GM21526 (cell line): ENCODE results near the gene ZNF892.
A peak's percentile ranks its signal among the peaks of the same experiment; 100 is the strongest.
"Not testable (repeated sequence)": the region's sequence is repeated elsewhere in the genome, so short reads cannot be mapped to it uniquely, and the experiment has no call there.

Experiments used
- ATAC-seq: cut with Tn5 transposase; IDR thresholded peaks from one replicate; pipeline ENCODE4 v1.9.1; 2021; ENCODE audit warnings: moderate library complexity; ENCODE audit not compliant: unreplicated experiment, low FRiP score

Gene ZNF892

DNA sequence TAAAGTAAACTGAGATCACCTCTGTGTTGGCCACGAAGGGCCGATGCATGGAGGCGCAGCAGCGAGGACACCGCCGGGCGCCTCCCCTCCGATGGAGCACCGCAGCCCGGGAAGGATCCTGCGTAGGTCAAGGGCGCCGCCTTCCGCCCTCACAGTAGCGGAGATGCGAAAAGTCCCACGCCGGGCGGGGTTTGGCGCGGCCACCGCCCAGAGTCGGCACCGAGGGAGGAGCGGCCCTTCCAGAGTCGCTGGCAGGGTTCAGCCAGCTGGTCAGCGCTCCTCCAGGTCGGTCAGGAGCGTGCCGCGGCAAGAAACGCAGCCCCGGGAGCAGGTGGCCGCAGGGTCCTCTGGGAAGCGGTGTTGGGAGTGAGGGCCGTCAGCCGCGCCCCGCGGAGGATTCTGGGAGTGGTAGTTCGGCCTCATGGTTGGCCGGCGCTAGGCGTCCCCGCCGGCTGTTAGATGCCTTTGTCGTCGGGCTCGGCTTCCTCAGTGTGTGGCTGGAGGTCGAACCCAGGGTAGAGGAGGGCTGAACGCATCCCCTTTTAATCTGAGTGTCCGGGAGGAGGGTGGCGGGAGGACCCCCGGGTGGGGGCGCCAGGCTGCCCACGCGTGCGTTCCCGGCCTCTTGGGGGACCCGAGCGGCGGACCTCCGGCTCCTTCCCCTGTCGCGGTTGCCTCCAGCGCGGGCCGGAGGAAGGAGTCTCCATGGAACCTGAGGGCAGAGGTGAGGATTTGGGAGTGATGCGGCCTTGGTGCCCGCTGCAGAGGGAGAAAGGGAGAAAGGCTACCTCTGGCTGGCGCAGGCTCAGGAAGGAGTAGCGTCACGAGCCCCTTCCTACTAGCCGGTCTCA is at the start of gene ZNF892:
TSS of gene ZNF892 (plus strand) at position 411 of the 851 bp plus-strand sequence. CDS start at position 706, 295 bp downstream.
- ATAC-seq = peak; percentile 95

DNA sequence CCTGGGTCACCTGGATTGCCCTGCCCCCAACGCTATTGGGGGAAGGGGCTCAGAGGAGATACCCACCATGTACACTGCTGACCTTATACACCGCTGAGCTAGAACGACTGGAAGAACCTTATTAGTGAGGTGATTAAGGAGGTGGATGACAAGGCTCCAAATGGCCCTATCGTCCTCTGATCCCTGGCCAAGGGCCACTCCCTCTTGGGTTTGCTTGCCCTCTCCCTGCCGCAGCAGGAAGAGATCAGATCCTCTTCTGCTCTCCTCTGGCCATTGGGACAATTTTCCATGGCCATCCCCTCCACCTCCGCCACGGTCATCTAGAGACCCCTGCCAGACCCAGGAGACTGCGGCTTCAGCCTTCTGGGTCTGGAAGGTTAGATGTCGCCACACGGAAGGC is 48.9 kb upstream of the ZNF892 start:
- ATAC-seq = no peak

DNA sequence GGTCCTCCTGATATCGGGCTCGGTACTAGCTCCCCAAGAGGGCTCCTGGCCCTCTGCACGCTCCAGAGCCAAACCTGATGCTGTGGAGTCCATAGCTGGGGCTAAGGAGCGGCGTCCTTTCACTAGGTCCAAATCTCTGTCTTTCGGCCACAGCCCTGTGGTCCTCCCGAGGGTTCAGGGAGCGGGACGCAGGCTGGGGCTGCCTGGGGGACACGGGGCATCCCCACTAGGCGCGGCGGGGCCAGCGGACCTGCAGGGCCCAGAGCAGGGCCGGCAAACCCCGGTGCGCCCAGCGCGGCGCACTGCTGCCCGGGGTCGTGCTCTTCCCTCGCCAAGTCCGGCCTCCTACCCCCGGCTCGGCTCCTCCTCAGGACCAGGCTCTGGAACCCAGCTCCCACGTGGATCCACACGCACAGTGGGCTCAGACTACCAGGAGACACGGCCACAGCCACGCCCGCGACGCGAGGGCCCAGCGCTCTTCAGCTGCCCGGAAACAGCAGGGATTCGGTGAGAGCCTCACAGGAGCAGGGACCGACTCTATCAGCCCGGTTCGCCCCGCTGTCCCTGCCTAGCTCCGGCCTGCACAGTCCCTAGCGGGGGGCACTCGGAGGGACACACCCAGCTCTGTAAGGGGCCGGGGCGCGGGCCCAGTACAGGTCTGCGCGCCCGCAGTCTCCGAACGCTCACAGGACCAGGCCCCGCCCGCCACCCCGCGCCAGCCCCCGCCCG is 48.3 kb upstream of the ZNF892 start:
- ATAC-seq = peak; percentile 44

DNA sequence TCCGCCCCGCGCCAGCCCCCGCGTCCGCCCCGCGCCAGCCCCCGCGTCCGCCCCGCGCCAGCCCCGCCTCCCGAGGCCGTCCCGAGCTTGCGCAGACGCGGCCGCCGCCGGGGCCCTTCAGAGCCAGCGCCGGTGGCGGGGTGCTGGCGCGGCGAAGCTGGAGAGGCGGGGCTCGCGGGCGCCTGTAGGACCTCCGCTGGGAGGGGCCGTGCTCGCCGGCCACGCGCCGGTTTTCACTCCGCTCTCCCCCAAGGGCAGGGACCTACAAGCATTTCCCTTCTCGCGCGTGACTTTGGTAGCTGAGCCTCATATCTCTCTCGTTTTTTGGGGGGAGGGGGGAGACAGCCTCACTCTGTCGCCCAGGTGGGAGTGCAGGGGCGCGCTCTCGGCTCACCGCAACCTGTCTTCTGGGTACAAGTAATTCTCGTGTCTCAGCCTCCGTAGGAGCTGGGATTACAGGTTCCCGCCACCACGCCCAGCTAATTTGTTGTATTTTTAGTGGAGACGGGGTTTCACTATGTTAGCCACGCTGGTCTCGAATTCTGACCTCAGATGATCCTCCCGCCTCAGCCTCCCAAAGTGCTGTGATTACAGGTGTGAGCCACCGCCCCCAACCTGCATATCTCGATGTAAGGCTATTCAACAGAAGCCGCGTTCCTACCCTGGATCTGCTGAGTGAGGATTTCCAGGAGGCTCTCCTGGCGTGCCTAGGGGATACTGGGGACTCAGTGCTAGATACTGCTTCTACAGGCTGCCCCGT is 47.5 kb upstream of the ZNF892 start, which contains the start of gene ZNF514:
TSS of gene ZNF514 (minus strand) at position 159 of the 760 bp plus-strand sequence. CDS start 6,595 bp downstream, outside the sequence.
- peak; percentile 86 for ATAC-seq

DNA sequence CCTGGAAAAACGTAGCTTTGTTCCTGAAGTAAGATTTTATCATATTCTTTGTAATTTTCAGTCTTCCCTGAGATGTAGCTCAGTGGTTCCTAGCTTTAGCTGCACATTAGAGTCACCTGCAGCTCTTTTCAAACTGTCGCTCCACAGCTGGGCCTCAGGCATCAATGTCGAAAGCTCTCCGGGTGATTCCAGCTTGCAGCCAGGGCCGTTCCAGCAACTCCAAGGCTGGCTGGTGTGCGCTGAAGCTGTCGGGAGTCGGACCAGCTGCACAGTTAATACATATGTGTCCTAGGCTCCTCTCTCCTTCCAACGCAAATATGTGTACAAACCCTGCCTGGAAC is 42.3 kb upstream of the ZNF892 start:
- peak; percentile 2 for ATAC-seq

DNA sequence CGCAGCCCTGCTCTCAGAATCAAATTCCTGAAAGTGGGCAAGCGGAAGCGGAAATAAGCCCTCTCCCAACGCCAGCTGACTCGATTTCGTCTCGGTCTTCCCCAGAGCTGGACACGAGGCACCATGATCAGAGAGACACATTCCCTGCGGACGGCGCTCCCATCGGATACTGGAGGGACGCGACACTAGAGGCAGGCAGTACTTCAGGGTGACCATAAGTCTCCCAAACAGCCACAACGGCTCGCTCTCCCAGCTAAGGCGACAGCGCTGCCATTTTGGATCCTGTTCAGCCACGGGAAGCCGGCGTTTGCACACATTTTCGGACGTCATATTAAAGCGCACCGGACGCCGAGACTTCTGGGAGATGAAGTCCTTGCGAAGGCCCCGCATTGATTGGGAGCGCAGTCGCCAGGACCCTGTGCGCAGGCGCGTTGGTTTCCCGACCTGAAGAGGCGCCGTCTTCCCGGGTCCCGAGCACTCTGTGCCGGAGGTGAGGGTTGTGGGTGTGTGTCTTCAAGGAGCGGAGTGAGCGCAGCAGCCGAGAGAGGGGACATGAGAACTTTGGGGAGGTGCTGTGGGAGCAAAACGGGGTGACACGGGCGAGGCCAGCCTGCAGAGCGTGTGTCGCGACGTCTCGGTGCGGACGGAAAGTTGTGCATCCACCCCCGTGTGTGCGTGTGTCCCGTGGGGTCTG is 41.8 kb upstream of the ZNF892 start, which contains the start of gene ZNF2:
TSS of gene ZNF2 (plus strand) at position 439 of the 694 bp plus-strand sequence. CDS start 10,418 bp downstream, outside the sequence.
- ATAC-seq = peak; percentile 92

DNA sequence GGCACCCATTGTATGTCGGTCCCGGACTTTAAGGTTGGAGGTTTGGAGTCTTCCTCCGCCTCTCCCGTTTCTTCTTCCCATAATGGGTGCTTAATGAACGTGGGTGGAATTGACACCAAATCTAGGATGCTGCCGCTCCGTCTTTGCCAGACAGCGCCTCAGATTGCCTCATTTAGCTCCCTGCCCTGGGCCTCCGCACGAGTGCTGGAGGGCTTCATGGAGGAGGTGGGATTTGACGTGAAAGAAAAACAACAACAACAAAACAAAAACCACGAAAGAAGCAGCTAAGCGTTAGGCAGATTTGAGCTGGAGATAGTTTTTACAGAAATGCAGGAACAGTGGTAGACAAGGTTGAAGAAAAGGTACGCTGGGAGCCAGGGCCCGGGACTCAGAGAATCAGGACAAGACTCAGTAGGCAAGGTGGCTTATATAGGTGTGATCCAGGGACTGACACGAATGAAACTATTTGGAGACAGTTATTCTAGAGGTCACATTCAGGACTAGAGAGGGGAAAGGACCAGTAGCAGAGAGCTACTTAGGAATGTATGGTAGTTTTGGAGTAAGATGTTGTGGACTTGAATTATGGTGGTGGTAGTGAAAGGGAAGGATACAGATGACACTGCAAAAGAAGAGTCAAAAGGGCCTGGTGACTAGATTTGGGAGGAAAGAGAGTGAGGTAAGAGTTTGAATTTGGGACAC is 41.1 kb upstream of the ZNF892 start:
- peak; percentile 24 for ATAC-seq

DNA sequence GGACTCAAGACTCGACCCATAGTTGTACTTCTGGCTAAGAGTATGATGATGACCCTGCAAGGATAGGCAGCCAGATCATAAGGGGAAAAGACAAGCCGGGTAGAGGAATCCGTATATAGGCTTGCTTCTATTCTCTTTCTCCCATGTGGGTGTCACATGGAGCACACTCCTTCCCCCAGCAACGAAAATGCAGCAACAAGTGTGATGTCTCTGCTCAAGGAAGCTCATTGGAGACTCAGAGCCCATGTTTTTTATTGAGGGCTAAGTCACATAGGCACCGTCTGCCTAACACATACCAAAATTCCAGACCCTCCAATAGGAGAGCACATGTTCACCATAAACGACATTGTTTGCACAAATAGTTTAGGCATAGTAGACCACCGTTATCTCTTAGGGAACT is 35.4 kb upstream of the ZNF892 start:
- ATAC-seq = no peak

DNA sequence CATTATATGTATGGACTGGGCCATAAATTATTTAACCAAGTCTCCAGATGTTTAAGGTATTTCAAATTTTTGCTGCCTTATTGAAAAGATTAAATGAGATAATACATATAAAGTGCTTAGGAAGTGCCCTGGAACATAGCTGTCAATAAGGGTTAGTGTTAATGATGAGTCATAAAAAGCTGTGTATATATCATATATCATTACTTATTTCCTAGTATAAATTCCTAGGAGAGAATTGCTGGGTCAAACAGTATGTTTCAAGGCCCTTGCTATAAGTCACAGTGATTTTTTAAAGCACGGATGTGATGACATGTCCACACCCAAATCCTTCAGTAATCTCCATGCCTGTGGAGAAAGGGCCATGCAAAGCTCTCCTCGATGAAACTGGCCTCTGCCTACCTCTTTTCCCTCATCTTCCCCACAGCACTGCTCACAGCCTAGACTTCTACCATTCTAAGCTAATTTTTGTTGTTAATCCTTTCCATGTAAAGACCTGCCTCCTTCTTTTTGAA is 33.2 kb upstream of the ZNF892 start:
- no peak for ATAC-seq

DNA sequence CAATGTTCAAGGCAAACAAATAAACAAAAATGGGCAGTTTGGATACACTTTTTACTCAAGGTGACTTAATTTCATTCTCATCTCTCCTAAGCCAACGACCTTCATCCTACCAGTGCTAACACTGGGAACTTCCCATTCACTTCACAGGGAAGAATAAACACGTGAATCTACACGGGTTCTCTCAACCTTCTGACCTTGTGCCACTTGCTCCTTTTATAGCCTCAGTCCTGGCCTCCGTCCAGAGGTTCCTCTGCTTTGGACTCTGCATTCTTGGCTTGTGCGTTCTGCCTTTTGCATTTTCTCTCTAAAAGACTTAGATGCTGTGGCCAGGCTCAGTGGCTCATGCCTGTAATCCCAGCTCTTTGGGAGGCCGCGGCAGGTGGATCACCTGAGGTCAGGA is 27.9 kb upstream of the ZNF892 start:
- ATAC-seq = no peak

DNA sequence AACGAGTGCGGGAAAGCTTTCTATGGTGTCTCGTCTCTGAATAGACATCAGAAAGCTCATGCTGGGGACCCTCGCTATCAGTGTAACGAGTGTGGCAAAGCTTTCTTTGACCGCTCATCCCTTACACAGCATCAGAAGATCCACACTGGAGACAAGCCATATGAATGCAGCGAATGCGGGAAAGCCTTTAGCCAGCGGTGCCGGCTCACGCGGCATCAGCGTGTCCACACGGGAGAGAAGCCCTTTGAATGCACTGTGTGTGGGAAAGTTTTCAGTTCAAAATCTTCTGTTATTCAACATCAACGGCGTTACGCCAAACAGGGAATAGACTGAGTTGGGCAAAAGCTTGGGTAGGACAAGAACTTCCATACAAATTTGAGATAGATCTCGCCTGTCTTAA is 25.5 kb upstream of the ZNF892 start:
- no peak for ATAC-seq

DNA sequence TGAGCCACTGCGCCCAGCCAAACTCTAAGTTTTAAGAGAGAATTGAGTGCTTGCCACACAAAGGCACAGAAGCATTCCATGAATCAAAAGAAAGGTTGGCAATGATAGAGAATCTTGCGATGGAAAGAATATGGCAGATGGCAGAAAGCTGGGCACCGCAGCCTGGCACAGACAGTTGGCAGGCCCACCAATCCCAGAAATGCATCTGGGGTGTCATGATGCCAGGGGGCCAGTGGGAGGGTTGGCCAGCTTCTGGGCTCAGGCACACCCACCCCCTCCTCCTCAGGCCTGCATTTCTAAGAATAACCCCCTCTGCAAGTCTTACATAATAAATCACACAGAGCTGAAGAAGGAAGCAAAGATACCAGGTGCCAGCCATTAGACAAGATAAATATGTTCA is 22.1 kb upstream of the ZNF892 start:
- no peak for ATAC-seq

DNA sequence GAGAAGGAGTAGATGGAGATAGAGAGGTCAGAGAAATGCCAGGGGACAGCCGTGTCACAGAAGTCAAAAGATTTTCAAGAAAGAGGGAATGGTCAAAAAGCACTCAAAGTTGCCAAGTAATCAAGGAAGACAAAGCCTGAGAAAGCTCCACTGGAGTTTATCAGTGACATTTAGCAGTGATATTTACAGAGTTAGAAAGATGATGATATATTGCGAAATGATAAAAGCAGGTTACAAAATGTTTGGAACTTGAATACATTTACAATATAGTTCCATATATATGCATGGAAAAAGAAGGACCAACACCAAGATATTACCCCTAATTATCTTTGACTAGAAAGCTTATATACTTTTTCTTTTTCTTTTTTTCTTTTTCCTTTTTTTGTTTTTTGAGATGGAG is 21.3 kb upstream of the ZNF892 start:
- no peak for ATAC-seq

DNA sequence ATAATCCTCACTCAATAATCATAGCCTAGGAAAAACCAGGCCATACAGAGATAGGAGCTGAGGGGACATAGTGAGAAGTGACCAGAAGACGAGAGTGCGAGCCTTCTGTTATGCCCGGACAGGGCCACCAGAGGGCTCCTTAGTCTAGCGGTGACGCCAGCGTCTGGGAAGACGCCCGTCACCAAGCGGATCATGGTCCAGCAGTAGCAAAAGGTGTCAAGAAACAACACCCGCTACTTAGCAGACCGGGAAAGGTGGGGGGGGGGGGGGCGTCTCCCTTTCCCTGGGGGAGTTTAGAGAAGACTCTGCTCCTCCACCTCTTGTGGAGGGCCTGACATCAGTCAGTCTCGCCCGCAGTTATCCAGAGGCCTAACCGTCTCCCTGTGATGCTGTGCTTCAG is 14.4 kb upstream of the ZNF892 start:
- not testable (repeated sequence) for ATAC-seq

DNA sequence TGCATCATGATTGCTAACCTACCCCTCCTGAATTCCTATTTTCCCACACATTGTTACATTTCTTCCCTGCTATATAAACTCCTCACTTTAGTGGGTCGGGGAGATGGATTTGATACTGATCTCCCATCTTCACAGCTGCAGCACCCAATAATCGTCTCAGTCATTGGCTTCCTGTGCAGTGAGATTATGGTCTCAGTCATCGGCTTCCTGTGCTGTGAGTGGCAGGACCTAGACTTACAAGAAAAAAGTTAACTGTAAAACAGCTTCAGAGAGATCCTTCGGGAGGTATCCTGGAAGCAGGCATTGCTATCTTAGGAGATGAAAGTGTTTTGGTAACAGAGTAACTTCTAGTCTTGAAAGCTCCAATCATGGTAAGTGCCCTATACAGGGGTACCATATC is 3.4 kb upstream of the ZNF892 start:
- no peak for ATAC-seq

DNA sequence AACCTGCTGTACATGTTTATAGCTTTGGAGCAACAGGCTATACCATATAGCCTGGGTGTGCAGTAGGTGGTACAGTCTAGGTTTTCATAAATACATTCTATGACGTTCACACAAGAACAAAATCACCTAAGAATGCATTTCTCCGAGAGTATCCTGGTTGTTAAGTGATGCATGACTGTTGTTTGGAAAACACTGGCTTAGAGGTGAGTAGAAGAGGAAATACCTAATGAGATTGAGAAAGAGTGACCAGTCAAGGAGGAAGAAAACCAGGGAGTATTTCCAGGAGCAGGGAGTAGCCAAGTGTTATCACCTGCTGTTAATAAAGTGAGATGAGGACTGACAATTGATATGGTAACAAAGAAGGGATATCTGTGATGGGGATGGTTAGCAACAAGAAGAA is 2.9 kb upstream of the ZNF892 start:
- ATAC-seq = no peak

DNA sequence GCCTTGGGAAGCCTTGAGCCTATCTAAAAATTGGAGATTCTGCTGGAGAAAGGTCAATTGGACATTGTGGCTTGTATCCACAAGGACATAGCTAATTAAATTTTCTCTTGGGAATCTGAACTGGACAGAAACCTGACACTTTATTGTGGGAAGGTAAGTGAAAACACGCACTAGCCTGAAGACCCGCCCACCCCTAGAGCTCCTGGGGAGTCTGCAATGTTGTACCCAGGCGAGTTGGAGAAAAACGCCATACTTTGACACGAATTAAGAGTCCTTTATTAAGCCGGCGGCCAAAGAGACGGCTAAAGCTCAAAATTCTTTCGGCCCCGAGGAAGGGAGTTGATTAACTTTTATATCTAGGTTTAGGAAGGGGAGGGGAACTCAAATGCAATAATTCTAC is 1.2 kb upstream of the ZNF892 start:
- no peak for ATAC-seq

DNA sequence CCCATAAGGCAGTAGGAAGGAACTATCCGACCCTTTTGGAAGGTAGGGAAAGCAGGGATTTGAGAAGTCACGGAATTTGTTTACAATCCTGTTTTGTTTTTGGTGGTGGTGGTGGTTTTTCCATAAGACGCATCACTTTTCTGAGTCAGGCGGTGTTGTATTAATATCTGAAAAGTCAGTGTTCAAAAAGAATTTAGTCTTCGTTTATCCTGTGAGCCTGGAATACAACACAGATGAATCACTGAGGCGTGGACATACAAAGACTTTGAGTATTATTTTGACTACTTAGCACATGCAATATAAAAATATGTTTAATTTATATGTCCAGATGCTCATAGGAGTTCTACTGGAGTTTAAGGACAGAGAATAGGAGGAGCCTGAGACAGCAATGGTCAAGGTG is 785 bp downstream of the ZNF892 start:
- no peak for ATAC-seq

DNA sequence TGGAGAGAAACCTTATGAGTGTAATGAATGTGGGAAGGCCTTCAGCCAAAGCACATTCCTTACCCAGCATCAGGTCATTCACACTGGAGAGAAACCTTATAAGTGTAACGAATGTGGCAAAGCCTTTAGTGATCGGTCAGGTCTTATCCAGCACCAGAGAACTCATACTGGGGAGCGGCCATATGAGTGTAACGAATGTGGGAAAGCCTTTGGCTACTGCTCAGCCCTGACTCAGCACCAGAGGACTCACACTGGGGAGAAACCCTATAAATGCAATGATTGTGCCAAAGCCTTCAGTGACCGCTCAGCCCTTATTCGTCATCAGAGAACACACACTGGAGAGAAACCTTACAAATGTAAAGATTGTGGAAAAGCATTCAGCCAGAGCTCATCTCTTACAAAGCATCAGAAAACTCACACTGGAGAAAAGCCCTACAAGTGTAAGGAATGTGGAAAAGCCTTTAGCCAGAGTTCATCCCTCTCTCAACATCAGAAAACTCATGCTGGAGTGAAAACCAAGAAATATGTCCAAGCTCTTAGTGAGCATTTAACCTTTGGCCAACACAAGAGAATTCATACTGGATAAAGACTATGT is 7.8 kb downstream of the ZNF892 start:
- ATAC-seq = no peak
